GM21737 (cell line): ENCODE results near the gene ARMC9.
A peak's percentile ranks its signal among the peaks of the same experiment; 100 is the strongest.
"Not testable (repeated sequence)": the region's sequence is repeated elsewhere in the genome, so short reads cannot be mapped to it uniquely, and the experiment has no call there.

Experiments
- ATAC-seq: cut with Tn5 transposase; IDR thresholded peaks from one replicate; pipeline ENCODE4 v1.9.1; 2021; ENCODE audit warnings: mild to moderate bottlenecking, moderate library complexity; ENCODE audit not compliant: unreplicated experiment

Gene ARMC9

DNA sequence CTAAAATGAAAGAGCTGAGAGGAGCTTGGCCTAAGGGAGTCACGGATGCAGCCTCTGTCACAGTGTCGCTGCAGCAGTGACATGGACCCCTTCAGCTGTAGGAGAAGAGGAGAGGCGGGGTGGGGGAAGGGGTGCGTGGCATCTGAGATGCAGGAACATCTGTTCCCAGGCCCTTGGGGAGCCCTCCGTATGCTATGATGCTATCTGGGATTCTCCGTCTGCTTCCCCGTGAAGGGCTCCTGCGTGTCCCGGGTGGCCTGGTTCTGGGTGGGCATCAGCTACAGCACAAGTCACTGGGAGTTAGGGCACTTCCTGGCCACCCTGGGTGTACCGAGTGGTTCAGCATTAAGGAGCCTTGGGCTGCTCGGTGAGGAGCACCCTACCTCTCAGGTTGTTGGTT, 161.5 kb downstream of the ARMC9 start:
- ATAC-seq = no peak

DNA sequence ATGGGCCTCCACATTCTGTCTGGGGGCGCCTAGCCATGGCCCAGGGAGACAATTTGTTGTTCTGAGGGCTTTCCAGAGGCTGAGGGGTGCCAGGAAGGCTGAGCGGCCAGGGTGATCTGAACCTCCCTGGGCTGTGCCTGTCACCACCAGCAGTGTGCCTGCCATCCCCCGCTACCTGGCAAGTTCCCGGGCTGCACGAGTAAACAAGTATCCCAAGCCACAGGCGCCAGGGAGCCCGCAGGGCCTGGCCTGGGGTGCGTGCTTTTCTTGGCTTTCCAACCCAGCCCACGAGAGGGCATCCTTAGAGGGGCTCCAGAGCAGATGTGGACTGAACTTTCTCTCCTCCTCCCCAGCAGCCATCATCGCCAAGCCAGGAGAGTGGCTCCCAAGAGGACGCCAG, 162.0 kb downstream of the ARMC9 start:
- ATAC-seq = no peak

DNA sequence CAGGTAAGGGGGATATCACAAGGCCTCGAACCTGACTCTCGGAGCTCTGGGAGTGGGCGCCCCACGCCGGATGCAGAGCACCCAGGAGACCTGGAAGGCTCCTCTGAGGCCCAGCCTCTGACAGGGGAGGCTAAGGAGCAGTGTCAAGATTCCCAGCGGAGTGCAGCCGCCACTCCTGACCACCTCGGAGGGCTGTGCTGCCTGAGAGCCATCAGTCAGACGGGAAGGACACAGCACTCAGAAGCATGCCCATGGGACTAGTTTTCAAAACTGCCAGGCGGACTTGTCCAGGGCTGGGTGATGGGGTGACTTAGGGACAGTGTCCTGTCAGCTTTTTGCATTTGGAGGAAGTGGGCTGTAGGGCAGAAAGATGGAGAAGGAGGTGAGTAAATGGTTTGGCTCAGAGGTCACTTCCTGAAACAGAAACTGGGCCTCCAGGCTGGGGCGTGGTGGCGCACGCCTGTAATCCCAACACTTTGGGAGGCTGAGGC, 162.5 kb downstream of the ARMC9 start:
- no peak for ATAC-seq

DNA sequence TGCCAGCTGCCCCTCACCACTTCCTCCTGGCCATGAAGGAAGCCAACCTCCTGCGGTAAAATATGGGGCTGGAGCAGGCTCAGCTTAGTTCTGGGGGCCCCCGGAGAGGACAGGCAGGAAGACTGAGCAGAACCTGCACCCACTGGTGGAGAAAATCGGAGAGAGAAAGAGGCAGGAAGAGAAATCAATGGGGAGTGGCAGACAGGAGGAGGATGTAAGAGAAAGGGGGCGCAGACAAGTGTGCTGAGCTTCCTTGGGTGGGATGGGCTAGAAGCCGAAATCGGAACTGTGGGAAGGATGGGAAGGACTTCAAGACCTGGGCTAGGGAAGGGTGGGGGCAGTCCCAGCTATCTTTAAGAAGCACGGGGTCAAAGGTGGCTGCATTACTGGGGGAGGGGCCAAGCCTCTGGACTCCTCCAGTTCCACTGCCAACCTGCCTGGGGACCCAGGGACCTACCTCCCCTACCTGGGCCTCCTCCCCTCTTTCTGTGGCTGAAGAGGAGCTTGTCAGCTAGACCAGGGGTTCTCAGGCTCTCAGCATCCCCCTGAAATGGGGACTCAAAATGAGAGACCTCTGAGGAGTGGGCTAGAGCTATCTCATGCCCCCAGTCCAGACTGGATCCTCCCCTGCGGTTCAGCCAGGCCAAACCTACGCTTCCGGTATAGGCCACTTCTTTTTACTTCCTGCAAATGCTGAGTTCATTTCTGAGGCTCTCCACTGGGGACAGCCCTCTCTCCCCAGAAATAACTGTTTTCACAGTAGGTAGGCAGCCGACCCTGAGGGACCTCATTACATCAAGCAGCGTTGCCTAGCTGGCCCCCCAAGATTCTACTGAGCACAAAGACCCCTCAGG, 163.5 kb downstream of the ARMC9 start:
- peak; percentile 90 for ATAC-seq

DNA sequence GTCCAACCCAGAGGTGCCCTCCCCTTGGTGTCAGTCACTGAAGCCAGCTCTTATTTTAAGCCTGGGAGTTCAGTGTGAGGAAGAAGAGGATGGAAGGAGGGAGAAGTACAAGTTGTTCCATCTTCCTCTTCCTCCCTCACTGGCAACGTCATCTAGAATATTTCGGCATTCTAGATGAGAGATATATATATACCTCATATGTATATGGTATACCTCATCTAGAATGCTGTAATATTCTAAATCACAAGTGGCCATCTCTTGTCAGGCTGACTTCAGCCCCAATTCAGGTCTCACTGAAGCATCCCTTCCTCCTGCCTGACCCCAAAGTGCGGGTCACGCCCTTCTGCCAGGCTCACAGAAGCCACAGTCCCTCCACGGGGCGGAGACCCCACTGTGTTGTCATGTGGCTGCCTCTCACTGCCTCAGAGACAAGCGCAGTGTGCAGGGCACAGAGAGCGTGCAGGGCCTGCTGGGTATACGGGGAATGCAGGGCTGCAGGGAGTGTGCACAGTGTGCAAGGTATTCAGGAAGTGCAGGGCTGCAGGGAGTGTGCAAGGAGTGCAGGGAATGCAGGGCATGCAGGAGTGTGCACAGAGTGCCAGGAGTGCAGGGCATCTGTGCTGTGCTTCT, 164.2 kb downstream of the ARMC9 start:
- ATAC-seq = no peak

DNA sequence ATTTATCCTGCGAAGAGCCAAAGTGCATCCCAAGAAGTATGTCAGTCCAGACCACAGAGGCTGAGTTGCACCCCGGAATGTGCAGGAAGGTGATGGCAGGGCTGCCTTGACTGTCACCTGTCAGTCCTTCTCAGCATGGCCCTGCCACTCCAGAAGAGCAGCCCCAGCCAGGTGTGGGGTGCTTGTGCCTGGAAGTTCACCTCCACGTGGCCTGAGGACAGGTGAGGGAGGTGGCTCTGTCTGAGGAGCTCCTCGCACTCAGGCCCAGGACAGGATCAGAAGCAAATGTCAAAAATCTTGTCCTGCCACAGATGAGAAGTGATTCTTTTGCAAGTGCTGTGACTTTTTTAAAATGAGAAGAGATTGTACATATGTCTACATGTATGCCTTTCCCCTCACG, 165.6 kb downstream of the ARMC9 start:
- ATAC-seq = no peak

DNA sequence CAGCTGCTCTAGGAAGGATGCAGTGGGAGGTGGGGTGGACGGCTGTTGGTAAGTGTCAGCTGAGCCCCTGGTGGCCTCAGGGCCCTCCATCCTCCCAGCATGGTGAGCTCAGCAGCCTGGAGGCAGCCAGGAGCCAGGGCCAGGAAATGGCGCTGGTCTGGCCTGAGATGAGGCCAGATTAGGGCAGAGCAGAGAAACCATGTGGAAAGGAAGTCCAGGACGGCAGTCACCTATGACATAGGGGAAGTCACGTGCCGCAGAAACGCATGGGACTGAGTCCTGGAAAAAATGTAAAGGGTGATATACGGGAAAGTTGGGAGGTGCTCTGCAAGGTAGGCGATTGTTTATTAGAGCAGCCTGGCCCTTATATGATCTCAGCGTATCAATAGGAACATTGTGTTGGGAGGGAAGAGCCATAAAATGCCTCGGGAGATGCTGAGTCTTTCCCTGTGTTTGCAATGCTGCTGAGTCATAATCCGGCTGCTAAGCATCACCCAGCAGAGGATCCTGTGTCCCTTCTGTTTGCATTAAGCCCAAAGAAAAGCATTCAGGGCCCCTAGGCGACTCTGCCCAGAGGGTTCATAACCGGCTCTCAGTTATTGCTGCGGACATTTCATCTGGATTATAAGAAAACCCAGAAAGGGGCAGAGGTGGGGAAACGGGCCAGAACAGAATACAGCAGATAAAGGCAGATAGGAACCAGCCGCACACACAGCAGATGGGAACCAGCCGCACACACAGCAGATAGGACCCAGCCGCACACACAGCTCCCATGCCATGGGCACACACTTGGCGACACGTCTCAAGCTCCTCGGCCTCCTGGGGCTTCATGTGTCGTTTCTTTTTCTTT, 166.8 kb downstream of the ARMC9 start:
- no peak for ATAC-seq

DNA sequence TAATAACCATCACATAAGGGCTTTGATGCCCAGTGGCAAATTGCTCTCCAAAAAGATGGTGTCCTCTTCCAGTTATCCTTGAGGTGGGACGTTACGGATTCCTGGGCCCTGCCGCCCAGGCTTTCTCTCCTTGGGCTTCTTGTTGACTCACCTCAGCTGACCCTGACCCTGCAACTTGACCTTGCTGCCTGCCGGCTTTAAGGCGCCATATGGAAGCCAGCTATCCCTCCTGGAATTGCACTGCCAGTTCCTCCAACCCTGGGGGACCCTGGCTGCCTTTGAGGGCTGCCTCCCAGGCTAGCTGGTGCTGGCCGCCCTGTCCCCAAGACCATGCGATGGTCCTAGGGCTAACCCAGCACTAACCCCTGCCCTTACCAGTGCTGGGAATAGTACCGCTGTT, 168.7 kb downstream of the ARMC9 start:
- ATAC-seq = no peak

DNA sequence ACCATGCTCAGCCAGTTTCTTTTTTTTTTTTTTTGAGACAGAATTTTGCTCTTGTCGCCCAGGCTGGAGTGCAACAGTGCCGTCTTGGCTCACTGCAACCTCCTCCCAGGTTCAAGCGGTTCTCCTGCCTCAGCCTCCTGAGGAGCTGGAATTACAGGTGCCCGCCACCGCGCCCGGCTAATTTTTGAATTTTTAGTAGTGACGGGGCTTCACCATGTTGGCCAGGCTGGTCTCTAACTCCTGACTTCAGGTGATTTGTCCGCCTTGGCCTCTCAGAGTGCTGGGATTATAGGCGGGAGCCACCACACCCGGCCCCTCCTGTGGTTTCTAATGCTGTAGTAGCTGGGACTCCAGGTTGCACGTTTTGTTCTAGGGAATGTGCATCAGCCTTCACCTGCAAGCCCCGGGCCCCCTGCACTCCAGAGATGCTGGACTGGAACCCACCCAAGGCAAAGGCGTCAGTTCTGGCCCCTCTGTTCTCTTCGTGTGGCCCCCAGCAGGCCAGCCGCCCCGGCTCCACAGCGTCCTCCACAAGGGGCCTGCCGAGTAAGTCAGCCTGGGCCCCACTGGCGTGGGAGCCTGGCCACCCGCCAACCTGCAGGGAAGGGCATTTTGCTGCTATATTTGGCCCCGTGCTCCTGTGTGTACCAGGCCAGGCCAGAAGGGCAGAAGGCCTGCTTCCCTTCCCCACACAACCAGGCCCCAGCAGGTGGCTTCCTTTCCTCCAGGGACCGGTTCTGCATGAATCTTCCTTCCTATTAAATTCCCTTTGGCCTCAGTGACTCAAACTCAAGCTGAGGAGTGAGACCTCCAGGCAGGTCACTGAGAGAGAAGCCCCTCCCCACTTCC, 171.4 kb downstream of the ARMC9 start:
- no peak for ATAC-seq

DNA sequence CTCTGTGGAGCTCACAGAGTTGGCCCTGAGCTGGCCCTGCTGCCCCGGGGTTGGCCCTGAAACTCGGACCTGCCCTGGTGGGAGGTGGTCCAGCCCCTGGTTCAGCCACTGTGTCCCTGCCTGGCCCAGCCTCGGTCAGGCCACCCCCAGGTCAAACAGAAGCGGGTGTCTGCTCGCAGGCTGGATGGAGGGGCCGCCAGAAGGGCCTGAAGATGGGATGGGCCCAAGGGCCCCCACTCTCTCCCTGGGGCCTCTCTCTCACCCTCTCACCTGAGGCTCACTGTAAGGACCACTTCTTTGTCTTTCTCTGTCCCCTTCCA, 172.0 kb downstream of the ARMC9 start:
- no peak for ATAC-seq

DNA sequence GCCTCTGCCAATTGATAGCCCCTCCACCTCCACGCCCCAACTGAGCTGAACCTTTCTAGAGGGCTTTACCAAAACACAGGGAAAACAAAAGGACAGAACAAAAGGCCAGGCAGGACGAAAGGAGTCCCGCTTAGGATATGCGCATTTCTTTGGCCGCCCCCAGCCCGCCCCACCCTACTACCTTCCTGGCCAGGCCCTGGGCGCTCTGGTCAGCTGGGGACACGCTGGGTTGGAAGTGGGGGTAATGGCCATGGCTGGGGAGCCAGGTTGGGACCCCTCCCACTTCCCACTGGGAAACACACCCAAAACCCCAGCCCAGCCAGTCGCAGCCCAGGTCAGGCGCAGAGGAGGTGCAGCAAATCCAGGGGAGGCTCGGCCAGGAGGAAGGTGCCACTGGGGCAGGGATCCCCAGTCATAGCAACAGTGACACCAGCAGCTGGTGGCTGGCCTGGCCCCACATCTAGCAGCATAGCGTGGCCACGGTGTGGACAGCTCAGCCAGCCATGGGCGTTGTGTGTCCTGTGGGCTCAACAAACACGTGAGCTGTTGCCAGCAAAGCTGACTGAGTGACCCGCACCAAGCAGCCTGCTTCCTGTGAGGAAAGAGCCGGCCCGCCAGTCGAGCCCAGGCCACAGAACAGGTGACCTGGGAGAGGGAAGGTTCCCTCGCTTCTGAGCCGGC, 172.5 kb downstream of the ARMC9 start:
- ATAC-seq = no peak

DNA sequence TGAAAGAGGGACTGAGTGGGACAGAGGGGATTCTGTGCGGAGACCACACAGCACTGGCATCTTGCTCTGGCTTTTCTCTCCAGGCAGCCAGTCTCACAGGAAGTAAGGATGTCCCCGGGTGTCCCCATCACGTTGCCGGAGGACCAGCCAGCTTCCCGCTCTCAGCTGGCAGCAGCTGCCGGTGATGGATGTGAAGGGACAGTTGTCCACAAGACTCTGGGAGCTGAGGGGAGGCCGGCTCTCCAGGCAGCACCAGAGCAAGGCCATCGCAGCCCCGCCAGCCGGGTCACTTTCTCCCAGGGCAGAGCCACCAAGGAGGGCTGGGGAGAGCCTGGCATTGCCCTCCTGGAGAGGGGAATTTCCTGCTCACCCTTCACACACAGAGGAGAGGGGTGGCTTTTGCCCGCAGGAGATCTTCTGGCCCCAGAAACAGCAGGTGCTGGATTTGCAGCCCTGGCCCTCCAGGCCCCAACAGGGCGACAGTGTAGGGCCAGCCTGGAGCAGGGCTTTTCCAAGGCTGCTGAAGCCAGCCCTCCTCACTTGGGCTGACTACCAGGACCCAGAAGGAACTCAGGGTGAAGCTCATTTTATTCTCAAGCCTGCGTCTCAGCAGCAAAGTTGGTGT, 173.1 kb downstream of the ARMC9 start:
- ATAC-seq = no peak

DNA sequence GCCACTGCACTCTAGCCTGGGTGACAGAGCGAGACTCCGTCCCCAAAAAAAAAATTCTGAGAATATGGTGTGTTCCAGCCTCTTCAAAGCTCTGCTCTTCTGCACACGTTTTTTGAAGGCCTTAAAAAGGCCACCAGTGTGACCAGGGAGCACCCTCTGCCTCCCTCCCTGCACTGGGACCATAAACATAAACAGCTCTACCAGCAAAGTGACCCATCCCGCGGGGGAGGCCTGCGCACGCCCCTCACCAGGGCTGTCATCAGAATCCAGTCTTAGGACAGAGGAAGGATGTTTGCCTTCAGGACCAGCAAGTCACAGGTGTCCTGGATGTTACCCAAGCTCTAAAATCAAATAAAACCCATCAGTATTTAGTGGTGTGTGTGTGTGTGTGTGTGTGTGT, 173.9 kb downstream of the ARMC9 start:
- ATAC-seq = no peak

DNA sequence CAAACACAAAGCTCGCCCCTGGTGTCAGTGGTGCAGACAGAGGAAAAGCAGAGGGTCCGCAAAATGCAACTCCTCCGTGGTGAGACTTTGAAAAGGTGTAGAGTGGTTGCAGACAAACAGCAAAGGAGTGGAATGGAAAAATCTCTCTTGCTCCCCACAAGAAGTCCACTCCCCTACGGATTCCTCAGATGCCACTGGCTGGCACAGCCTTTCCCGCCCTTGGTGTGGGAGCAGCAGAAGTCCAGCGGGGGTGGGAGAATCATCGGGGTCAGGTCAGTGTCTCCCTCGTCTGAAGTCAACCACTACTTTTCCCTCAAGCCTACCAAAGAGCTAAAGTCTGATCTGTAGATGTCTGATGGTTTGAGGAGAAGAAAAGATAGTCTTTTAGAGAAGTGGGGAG, 174.8 kb downstream of the ARMC9 start:
- no peak for ATAC-seq

DNA sequence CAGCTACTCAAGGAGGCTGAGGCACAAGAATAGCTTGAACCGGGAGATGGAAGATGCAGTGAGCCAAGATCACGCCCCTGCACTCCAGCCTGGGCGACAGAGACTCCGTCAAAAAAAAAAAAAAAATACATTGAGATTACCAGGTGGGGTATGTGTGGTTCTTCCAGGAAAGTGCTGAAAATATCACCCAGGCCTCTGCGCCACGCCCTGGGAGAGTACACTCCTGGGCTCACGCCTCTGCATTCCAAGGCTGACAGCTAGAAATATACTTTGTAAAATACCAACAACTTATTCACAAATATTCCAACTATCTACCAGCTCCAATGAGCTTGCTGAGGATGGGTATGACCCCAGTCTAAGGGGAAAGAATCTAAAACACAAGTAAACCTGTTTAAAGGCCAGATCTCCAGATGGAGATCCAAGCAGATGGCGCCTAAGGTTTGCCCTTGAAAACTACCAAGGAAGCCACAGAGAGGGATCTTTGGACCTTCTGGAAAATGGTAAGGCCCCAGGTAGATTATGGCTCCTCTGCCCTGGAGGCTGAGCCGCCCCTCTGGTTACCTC, 175.4 kb downstream of the ARMC9 start:
- ATAC-seq = no peak

DNA sequence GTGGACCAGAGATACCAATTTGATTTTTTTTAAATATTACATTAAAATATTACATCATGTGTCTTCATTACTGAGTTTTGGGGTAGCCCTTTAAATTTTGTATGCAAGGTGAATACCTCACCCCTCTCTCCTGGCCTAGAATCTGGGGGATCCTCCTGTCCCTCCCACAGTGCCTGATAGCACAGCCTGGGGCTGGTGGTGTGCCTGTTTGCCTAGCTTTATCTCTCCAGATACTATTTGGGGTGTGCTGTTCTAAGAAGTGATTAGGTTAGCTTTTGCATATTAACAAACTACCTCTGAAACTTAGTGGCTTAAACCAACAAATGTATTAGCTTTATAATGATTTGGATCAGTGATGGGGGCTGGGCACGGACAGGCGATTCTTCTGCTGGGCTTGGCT, 176.3 kb downstream of the ARMC9 start:
- ATAC-seq = no peak

DNA sequence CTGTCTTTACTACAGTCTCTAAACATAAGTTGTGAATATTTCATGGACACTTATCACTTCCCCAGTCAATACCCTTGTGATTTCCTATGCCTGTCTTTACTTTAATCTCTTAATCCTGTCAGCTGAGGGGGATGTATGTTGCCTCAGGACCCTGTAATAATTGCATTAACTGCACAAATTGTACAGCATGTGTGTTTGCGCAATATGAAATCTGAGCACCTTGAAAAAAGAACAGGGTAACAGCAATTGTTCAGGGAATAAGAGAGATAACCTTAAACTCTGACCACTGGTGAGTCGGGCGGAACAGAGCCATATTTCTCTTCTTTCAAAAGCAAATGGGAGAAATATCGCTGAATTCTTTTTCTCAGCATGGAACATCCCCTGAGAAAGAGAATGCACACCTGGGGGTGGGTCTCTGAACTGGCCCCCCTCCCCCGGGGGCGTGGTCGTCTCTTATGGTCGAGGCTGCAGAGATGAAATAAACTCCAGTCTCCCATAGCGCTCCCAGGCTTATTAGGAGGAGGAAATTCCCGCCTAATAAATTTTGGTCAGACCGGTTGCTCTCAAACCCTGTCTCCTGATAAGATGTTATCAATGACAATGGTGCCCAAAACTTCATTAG, 177.7 kb downstream of the ARMC9 start:
- not testable (repeated sequence) for ATAC-seq

DNA sequence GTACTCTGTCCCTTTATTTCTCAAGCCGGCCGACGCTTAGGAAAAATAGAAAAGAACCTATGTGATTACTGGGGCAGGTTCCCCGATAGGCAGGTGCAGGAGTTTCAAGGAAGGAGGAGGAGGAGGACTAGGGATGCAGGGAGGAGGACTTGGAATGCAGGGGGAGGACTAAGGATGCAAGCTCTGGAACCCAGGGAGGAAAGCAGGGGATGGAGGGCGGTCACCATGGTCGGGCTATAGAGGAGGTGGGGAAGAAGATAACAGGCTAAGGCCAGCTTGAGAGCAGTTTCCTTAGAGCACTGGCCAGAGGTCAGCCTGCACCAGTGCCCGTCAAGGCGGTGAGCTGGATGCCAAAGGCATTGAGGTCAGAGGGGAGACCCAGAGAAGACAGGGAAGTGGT, 178.4 kb downstream of the ARMC9 start:
- ATAC-seq = no peak
